HFFc6 (cell line): ENCODE results near the gene KCTD8. TPM values are rescaled to one million over a fixed set of nuclear protein-coding genes. Genes with fewer than 3 reads are reported as not detected.
"Not testable (repeated sequence)": the region's sequence is repeated elsewhere in the genome, so short reads cannot be mapped to it uniquely, and the experiment has no call there.

Experiments
- DNase-seq: peaks from one replicate; pipeline ENCODE4 v3.0.0-alpha.2; 2018
- H3K27ac Mint-ChIP-seq: 2 replicates; pipeline ENCODE4 v1.8.0; 2020; ENCODE audit warnings: mild to moderate bottlenecking, mixed read lengths
- H3K27me3 Mint-ChIP-seq: 2 replicates; pipeline ENCODE4 v1.8.0; 2021; ENCODE audit warnings: mild to moderate bottlenecking, moderate library complexity, mixed read lengths; ENCODE audit not compliant: insufficient read depth
- H3K36me3 Mint-ChIP-seq: 2 replicates; pipeline ENCODE4 v1.8.0; 2021; ENCODE audit warnings: low read depth, mixed read lengths
- H3K4me1 Mint-ChIP-seq: 2 replicates; pipeline ENCODE4 v1.8.0; 2020; ENCODE audit warnings: low read depth, mixed read lengths
- H3K4me3 Mint-ChIP-seq: 2 replicates; pipeline ENCODE4 v1.8.0; 2020; ENCODE audit warnings: mild to moderate bottlenecking, moderate library complexity, mixed read lengths
- H3K9me3 Mint-ChIP-seq: 2 replicates; pipeline ENCODE4 v1.8.0; 2020; ENCODE audit warnings: mild to moderate bottlenecking, mixed read lengths
- total RNA-seq, 6 experiments: library from RNA; stranded (reverse); fragmentation: NEBNext Ultra II Directional; extraction: Animal tissue kit (Norgen Biotek cat#: 25700); gene quantifications; 2 replicates in 1 of 6; 3 replicates in 5 of 6; pipeline ENCODE4 v1.2.3, GENCODE V29; 2021
- TF ChIP-seq, protein P1 (sequence below): fragments of 200-600 bp; sonication (generic); IDR thresholded peaks from 2 replicates; pipeline ENCODE4 v1.5.0; 2021; ENCODE audit warnings: antibody characterized with exemption, mild to moderate bottlenecking

KCTD8 gene
- total RNA-seq, 6 experiments from 2014 or later = not detected

GRCh38 chr4:44186096-44186849 lies 262.3 kb downstream of the KCTD8 start:
- Mint-ChIP-seq H3K4me1 (no peaks in the 10 kb centered on the region), H3K27ac (no peak overlapping the region), H3K4me3 (no peak overlapping the region), H3K27me3 (no peaks in the 10 kb centered on the region), H3K9me3 (peaks cover 36% of the 10 kb centered on the region), H3K36me3 (no peaks in the 10 kb centered on the region)
- no peak for DNase-seq
- TF ChIP-seq, protein P1, sequence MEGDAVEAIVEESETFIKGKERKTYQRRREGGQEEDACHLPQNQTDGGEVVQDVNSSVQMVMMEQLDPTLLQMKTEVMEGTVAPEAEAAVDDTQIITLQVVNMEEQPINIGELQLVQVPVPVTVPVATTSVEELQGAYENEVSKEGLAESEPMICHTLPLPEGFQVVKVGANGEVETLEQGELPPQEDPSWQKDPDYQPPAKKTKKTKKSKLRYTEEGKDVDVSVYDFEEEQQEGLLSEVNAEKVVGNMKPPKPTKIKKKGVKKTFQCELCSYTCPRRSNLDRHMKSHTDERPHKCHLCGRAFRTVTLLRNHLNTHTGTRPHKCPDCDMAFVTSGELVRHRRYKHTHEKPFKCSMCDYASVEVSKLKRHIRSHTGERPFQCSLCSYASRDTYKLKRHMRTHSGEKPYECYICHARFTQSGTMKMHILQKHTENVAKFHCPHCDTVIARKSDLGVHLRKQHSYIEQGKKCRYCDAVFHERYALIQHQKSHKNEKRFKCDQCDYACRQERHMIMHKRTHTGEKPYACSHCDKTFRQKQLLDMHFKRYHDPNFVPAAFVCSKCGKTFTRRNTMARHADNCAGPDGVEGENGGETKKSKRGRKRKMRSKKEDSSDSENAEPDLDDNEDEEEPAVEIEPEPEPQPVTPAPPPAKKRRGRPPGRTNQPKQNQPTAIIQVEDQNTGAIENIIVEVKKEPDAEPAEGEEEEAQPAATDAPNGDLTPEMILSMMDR = no peak

GRCh38 chr4:44181491-44182349 lies 266.9 kb downstream of the KCTD8 start:
- H3K27ac Mint-ChIP-seq, DNase-seq, H3K4me3 Mint-ChIP-seq, H3K36me3 Mint-ChIP-seq, H3K27me3 Mint-ChIP-seq, H3K4me1 Mint-ChIP-seq: not testable (repeated sequence)
- H3K9me3 Mint-ChIP-seq = peaks cover 22% of the 10 kb centered on the region

DNA sequence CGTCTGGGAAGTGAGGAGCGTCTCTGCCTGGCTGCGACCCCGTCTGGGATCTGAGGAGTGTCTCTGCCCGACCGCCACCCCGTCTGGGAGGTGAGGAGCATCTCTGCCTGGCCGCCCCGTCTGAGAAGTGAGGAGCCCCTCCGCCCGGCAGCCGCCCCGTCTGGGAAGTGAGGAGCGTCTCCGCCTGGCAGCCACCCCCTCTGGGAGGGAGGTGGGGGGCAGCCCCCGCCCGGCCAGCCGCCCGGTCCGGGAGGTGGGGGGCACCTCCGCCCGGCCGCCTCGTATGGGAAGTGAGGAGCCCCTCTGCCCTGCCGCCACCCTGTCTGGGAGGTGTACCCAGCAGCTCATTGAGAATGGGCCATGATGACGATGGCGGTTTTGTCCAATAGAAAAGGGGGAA lies 280.8 kb downstream of the KCTD8 start:
- peaks cover 28% of the 10 kb centered on the region for H3K9me3 Mint-ChIP-seq
- H3K27me3 Mint-ChIP-seq, H3K36me3 Mint-ChIP-seq, H3K4me3 Mint-ChIP-seq, DNase-seq, H3K27ac Mint-ChIP-seq, H3K4me1 Mint-ChIP-seq: not testable (repeated sequence)

- no peak for DNase-seq
- no peaks in the 10 kb centered on the region for H3K4me1 Mint-ChIP-seq
- H3K4me3 Mint-ChIP-seq = no peak overlapping the region
- no peak overlapping the region for H3K27ac Mint-ChIP-seq
- no peaks in the 10 kb centered on the region; the same call in 1 of the 2 replicates for H3K36me3 Mint-ChIP-seq
- H3K27me3 Mint-ChIP-seq = no peaks in the 10 kb centered on the region
- TF ChIP-seq, protein P1 = no peak
- peaks cover 21% of the 10 kb centered on the region for H3K9me3 Mint-ChIP-seq
These were observed 282.7 kb downstream of the KCTD8 start for GRCh38 chr4:44165938-44166337.

DNA sequence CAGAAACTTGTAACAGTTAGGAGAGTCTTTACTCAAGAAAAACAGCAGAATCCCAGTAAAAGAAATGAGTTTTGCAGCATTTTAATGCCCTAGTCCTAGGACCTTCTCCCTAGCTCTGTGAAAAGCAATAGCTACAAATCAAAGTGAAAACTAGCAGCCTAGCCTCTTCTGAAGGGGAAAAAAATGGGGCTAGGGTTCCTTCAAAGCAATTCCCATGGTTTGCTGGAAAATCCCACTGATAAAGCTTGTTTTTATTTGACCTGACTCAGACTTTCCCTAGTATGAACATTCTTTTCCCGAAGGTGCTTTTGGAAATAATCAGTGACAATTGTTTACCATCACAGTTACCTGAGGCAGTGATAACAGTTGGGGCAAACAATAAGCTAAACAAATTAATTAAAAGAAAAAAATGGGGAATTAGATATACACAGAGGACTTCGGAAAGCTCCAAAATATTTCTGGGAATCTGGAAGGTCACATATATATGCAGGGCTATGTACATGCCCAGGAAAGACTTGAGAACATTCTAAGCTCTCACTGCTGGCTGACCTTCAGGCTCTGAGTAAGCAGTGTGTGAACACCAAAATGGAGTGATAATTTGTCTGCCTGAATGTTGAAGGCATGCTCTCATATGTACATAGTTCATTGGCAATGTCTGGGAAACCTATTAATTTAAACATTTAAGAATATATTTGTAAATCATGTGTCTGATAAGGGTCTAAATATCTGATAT lies 285.9 kb downstream of the KCTD8 start:
- Mint-ChIP-seq H3K27me3 (no peaks in the 10 kb centered on the region), H3K4me3 (no peak overlapping the region), H3K27ac (no peak overlapping the region), H3K36me3 (no peaks in the 10 kb centered on the region; the same call in 1 of the 2 replicates), H3K9me3 (peaks cover 15% of the 10 kb centered on the region), H3K4me1 (no peaks in the 10 kb centered on the region)
- TF ChIP-seq, protein P1 = no peak
- no peak for DNase-seq

DNA sequence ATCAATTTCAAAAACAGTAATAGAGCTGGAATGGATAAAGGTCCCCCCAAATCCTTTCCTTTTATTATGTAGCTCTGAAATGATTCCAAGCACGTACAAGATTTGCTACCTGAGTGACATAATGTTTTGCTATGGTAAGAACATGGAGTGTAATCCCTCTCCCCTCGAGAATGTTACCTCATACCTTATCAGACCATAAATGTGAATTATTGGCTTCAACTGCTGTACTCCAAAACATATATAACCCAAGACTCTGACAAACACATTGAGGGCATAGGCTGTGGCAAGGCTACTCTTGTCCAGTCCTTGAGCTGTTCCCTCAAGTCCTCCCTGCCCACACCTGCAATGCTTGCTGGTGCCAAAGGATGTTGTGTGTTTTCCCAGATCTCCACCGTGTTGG lies 286.9 kb downstream of the KCTD8 start:
- no peaks in the 10 kb centered on the region for H3K27me3 Mint-ChIP-seq
- TF ChIP-seq, protein P1 = no peak
- H3K4me3 Mint-ChIP-seq = no peak overlapping the region
- H3K4me1 Mint-ChIP-seq = no peaks in the 10 kb centered on the region
- no peak overlapping the region for H3K27ac Mint-ChIP-seq
- DNase-seq = no peak
- peaks cover 21% of the 10 kb centered on the region for H3K9me3 Mint-ChIP-seq
- H3K36me3 Mint-ChIP-seq = no peaks in the 10 kb centered on the region; the same call in 1 of the 2 replicates
